ENCODE results near the gene MYOM3. TPM values are rescaled to one million over a fixed set of nuclear protein-coding genes. Genes with fewer than 3 reads are reported as not detected.
A peak's percentile ranks its signal among the peaks of the same experiment; 100 is the strongest.

MYOM3 gene
- polyA plus RNA-seq, 2 donors, result 0.27 to 0.37 TPM

GRCh38 chr1:24119489-24119858 is 7.5 kb upstream of the MYOM3 start:
- WGBS, 2 donors, result 50 to 60% methylated on average over 5 of the region's 5 CpGs
- Histone ChIP-seq H3K9me3 (ENCODE audit: control insufficient read depth in 2 of 2, insufficient read depth in 1 of 2, low read depth in 1 of 2, low read length in 1 of 2) (no peaks in the 10 kb centered on the region), H3K4me3 (ENCODE audit: low read depth in 1 of 2, low read length in 2 of 2) (no peak overlapping the region), H3K27me3 (ENCODE audit: control insufficient read depth in 1 of 2, insufficient read depth in 2 of 2, low read length in 2 of 2) (no peaks in the 10 kb centered on the region), H3K27ac (ENCODE audit: low read depth in 2 of 2, low read length in 1 of 2) (peak overlapping the region; percentile 92 to 97), H3K4me1 (ENCODE audit: control insufficient read depth in 2 of 2, insufficient read depth in 2 of 2, low read length in 1 of 2) (peaks cover 0 to 23% of the 10 kb centered on the region in 2 donors), H3K36me3 (ENCODE audit: control insufficient read depth in 2 of 2, insufficient read depth in 2 of 2, low read length in 1 of 2) (peaks cover 4 to 11% of the 10 kb centered on the region in 2 donors)

DNA sequence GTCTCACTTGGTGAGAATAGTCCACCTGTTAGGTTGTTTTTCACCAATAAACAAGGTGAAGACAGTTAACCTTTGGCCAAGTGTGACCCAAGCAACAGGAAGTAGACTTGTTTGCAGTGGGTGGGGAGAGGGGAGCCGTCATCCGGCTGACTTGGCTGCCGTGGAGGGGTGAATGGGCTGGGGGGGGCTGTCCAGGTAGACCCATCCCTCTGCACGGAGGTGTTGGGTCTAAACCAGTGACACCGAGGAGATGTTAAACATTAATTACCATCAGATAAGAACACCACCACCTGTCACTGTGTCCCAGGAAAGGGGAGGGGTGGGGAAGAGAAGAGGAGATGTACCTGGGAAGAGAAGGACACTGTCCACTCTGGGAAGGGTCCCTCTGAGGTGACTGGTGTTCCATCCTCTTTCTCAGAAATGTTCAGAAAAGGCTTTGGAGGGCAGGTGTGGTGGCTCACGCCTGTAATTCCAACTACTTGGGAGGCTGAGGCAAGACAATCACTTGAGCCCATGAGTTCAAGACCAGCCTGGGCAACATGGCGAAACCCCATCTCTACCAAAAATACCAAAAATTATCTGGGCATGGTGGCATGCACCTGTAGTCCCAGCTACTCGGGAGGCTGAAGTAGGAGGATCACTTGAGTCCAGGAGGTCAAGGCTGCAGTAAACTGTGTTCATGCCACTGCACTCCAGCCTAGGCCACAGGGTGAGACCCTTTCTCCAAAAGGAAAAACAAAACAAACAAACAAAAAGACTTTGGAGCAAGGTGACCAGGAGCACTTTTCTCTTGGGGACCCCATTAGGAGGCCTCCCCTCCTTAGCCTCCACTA is 6.7 kb upstream of the MYOM3 start:
- peaks cover 0 to 23% of the 10 kb centered on the region in 2 donors for H3K4me1 ChIP-seq (ENCODE audit: control insufficient read depth in 2 of 2, insufficient read depth in 2 of 2, low read length in 1 of 2)
- H3K27ac ChIP-seq (ENCODE audit: low read depth in 2 of 2, low read length in 1 of 2), result peak overlapping the region in 1 of 2 donors; percentile 97
- peaks cover 4 to 11% of the 10 kb centered on the region in 2 donors for H3K36me3 ChIP-seq (ENCODE audit: control insufficient read depth in 2 of 2, insufficient read depth in 2 of 2, low read length in 1 of 2)
- no peaks in the 10 kb centered on the region for H3K27me3 ChIP-seq (ENCODE audit: control insufficient read depth in 1 of 2, insufficient read depth in 2 of 2, low read length in 2 of 2)
- H3K9me3 ChIP-seq (ENCODE audit: control insufficient read depth in 2 of 2, insufficient read depth in 1 of 2, low read depth in 1 of 2, low read length in 1 of 2), result no peaks in the 10 kb centered on the region
- 65 to 72% methylated on average over 8 of the region's 8 CpGs for WGBS, 2 donors
- no peak overlapping the region for H3K4me3 ChIP-seq (ENCODE audit: low read depth in 1 of 2, low read length in 2 of 2)

- no peaks in the 10 kb centered on the region for H3K9me3 ChIP-seq (ENCODE audit: control insufficient read depth in 2 of 2, insufficient read depth in 1 of 2, low read depth in 1 of 2, low read length in 1 of 2)
- H3K4me3 ChIP-seq (ENCODE audit: low read depth in 1 of 2, low read length in 2 of 2), result no peak overlapping the region
- 54 to 64% methylated on average over 14 of the region's 14 CpGs for WGBS, 2 donors
- peak overlapping the region; percentile 59 to 84 for H3K27ac ChIP-seq (ENCODE audit: low read depth in 2 of 2, low read length in 1 of 2)
- no peaks in the 10 kb centered on the region for H3K27me3 ChIP-seq (ENCODE audit: control insufficient read depth in 1 of 2, insufficient read depth in 2 of 2, low read length in 2 of 2)
- peaks cover 0 to 23% of the 10 kb centered on the region in 2 donors for H3K4me1 ChIP-seq (ENCODE audit: control insufficient read depth in 2 of 2, insufficient read depth in 2 of 2, low read length in 1 of 2)
- peaks cover 4 to 7% of the 10 kb centered on the region in 2 donors for H3K36me3 ChIP-seq (ENCODE audit: control insufficient read depth in 2 of 2, insufficient read depth in 2 of 2, low read length in 1 of 2)
Observed at GRCh38 chr1:24117722-24118409, 5.9 kb upstream of the MYOM3 start.

DNA sequence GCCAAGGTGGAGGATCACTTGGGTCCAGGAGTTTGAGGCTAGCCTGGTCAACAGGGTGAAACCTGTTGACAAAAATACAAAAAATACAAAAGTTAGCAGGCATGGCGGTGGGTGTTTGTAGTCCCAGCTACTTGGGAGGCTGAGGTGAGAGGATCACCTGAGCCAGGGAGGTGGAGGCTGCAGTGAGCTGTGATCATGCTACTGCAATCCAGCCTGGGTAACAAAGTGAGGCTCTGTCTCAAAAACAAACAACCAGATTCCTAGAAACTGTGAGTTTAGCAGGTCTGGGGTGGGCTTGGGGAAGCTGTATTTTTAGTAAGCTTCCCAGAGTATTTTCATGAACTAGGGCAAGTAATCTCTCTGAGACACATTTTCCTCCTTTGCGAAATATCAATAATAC is 5.2 kb upstream of the MYOM3 start:
- peak overlapping the region in 1 of 2 donors; percentile 59 for H3K27ac ChIP-seq (ENCODE audit: low read depth in 2 of 2, low read length in 1 of 2)
- H3K36me3 ChIP-seq (ENCODE audit: control insufficient read depth in 2 of 2, insufficient read depth in 2 of 2, low read length in 1 of 2), result peaks cover 4 to 7% of the 10 kb centered on the region in 2 donors
- H3K4me3 ChIP-seq (ENCODE audit: low read depth in 1 of 2, low read length in 2 of 2), result no peak overlapping the region
- peaks cover under 1 to 24% of the 10 kb centered on the region in 2 donors for H3K4me1 ChIP-seq (ENCODE audit: control insufficient read depth in 2 of 2, insufficient read depth in 2 of 2, low read length in 1 of 2)
- H3K9me3 ChIP-seq (ENCODE audit: control insufficient read depth in 2 of 2, insufficient read depth in 1 of 2, low read depth in 1 of 2, low read length in 1 of 2), result no peaks in the 10 kb centered on the region
- no peaks in the 10 kb centered on the region for H3K27me3 ChIP-seq (ENCODE audit: control insufficient read depth in 1 of 2, insufficient read depth in 2 of 2, low read length in 2 of 2)
- 77 to 86% methylated on average over 2 of the region's 2 CpGs for WGBS, 2 donors

DNA sequence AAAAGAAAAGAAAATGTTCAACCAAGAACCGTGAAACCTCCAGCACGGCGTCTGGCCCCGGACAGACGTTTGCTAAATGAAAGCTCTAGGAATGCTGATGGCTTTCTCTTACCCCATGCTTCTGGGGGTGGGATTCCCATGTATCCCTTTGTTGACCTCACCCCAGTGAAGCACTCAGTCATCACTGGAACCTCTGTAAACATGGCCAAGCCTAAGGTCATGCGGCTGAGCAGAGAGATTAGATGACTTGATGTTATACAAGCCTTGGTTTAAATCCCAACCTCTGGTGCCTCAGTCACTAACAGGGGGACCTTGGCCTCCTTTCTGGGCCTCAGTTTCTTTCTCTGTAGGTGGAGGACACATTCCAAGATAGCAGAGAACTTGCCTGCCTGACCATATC is 2.8 kb upstream of the MYOM3 start:
- no peaks in the 10 kb centered on the region for H3K27me3 ChIP-seq (ENCODE audit: control insufficient read depth in 1 of 2, insufficient read depth in 2 of 2, low read length in 2 of 2)
- no peaks in the 10 kb centered on the region for H3K36me3 ChIP-seq (ENCODE audit: control insufficient read depth in 2 of 2, insufficient read depth in 2 of 2, low read length in 1 of 2)
- WGBS, 2 donors, result 92% methylated on average over 6 of the region's 6 CpGs
- H3K27ac ChIP-seq (ENCODE audit: low read depth in 2 of 2, low read length in 1 of 2), result no peak overlapping the region
- H3K4me3 ChIP-seq (ENCODE audit: low read depth in 1 of 2, low read length in 2 of 2), result no peak overlapping the region
- H3K9me3 ChIP-seq (ENCODE audit: control insufficient read depth in 2 of 2, insufficient read depth in 1 of 2, low read depth in 1 of 2, low read length in 1 of 2), result no peaks in the 10 kb centered on the region
- peaks cover 4 to 24% of the 10 kb centered on the region in 2 donors for H3K4me1 ChIP-seq (ENCODE audit: control insufficient read depth in 2 of 2, insufficient read depth in 2 of 2, low read length in 1 of 2)

DNA sequence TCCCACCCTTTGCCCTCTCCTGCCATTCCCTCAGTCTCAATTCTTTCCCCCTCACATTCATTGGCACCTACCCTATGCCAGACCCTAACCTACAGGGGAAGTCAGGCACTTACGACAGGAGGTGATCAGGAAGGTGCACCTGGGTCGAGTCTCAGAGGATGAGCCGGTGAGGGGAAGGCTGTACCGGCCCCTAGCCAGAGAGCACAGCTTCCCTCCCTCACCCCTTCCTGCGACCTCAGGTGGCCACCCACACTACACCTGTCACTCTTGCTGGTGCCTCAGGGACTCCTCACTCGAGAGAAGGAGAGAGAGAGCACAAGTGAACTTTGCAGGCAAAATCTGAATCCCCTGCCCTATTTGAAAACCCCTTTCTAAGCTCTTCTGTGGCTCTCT is 1.7 kb upstream of the MYOM3 start:
- H3K4me1 ChIP-seq (ENCODE audit: control insufficient read depth in 2 of 2, insufficient read depth in 2 of 2, low read length in 1 of 2), result peaks cover 4 to 23% of the 10 kb centered on the region in 2 donors
- H3K4me3 ChIP-seq (ENCODE audit: low read depth in 1 of 2, low read length in 2 of 2), result no peak overlapping the region
- no peaks in the 10 kb centered on the region for H3K9me3 ChIP-seq (ENCODE audit: control insufficient read depth in 2 of 2, insufficient read depth in 1 of 2, low read depth in 1 of 2, low read length in 1 of 2)
- H3K27ac ChIP-seq (ENCODE audit: low read depth in 2 of 2, low read length in 1 of 2), result no peak overlapping the region
- H3K27me3 ChIP-seq (ENCODE audit: control insufficient read depth in 1 of 2, insufficient read depth in 2 of 2, low read length in 2 of 2), result no peaks in the 10 kb centered on the region
- H3K36me3 ChIP-seq (ENCODE audit: control insufficient read depth in 2 of 2, insufficient read depth in 2 of 2, low read length in 1 of 2), result no peaks in the 10 kb centered on the region
- 67 to 72% methylated on average over 6 of the region's 6 CpGs for WGBS, 2 donors

DNA sequence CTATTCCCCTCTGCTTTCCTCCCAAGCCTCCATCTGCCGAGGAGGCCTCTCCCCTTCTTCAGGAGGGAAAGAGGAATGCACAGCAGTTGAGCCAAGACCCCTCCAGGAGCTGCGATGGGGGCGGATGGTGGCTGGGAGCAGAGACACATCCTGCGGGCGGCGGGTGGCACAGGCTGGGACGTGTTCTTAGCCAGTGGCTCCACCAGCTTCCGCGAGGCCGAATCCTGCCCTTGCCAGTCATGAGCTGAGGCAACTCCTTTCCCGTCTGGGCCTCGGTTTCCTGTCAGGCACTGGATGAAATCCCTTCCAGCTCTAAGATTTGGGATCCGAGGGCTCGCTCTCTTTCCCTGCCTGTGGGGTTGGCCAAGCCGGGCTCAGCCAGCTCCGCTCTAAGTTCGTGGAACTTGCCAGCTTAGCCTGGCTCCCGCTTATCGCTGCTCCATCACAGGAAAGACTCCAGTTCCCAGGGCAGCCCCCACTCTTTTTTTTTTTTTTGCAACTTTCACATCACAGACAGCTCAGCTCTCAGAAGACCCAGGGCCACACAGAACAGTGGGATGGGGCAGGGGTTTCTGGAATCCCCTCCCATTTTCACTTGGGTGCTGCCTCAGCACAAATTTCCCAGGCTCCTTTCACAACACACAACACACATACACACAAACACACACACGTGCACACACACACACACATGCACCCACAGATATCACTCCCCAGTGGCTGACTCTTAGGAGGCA is 506 bp downstream of the MYOM3 start:
- no peaks in the 10 kb centered on the region for H3K9me3 ChIP-seq (ENCODE audit: control insufficient read depth in 2 of 2, insufficient read depth in 1 of 2, low read depth in 1 of 2, low read length in 1 of 2)
- WGBS, 2 donors, result 44 to 59% methylated on average over 19 to 20 of the region's 20 CpGs
- no peak overlapping the region for H3K4me3 ChIP-seq (ENCODE audit: low read depth in 1 of 2, low read length in 2 of 2)
- H3K4me1 ChIP-seq (ENCODE audit: control insufficient read depth in 2 of 2, insufficient read depth in 2 of 2, low read length in 1 of 2), result peaks cover 4 to 28% of the 10 kb centered on the region in 2 donors
- no peaks in the 10 kb centered on the region for H3K27me3 ChIP-seq (ENCODE audit: control insufficient read depth in 1 of 2, insufficient read depth in 2 of 2, low read length in 2 of 2)
- peak overlapping the region in 1 of 2 donors; percentile 56 for H3K27ac ChIP-seq (ENCODE audit: low read depth in 2 of 2, low read length in 1 of 2)
- no peaks in the 10 kb centered on the region for H3K36me3 ChIP-seq (ENCODE audit: control insufficient read depth in 2 of 2, insufficient read depth in 2 of 2, low read length in 1 of 2)

- 45 to 64% methylated on average over 14 of the region's 14 CpGs for WGBS, 2 donors
- Histone ChIP-seq H3K36me3 (ENCODE audit: control insufficient read depth in 2 of 2, insufficient read depth in 2 of 2, low read length in 1 of 2) (no peaks in the 10 kb centered on the region), H3K4me3 (ENCODE audit: low read depth in 1 of 2, low read length in 2 of 2) (no peak overlapping the region), H3K27me3 (ENCODE audit: control insufficient read depth in 1 of 2, insufficient read depth in 2 of 2, low read length in 2 of 2) (no peaks in the 10 kb centered on the region), H3K27ac (ENCODE audit: low read depth in 2 of 2, low read length in 1 of 2) (peak overlapping the region in 1 of 2 donors; percentile 56), H3K4me1 (ENCODE audit: control insufficient read depth in 2 of 2, insufficient read depth in 2 of 2, low read length in 1 of 2) (peaks cover 4 to 28% of the 10 kb centered on the region in 2 donors), H3K9me3 (ENCODE audit: control insufficient read depth in 2 of 2, insufficient read depth in 1 of 2, low read depth in 1 of 2, low read length in 1 of 2) (no peaks in the 10 kb centered on the region)
Observed at GRCh38 chr1:24110642-24111261, 1.2 kb downstream of the MYOM3 start.
